Activated gamma-delta T cell treated with Interleukin-2 at 50 U/mL for 16 hours (primary cell): ENCODE results near the gene SLC12A9.
A peak's percentile ranks its signal among the peaks of the same experiment; 100 is the strongest.

Experiments used
- DNase-seq: peaks from one replicate; pipeline ENCODE4 v3.0.0-alpha.2; 2020

SLC12A9 gene

GRCh38 chr7:100864263-100864845, 11.8 kb downstream of the SLC12A9 start:
- no peak for DNase-seq

GRCh38 chr7:100865372-100865911, 12.9 kb downstream of the SLC12A9 start:
- no peak for DNase-seq

- peak; percentile 44 for DNase-seq
Observed at GRCh38 chr7:100865938-100866728, 13.6 kb downstream of the SLC12A9 start.

- DNase-seq, result no peak
Observed at GRCh38 chr7:100866729-100867039, 14.2 kb downstream of the SLC12A9 start.

- no peak for DNase-seq
Observed at GRCh38 chr7:100867040-100867775, 14.7 kb downstream of the SLC12A9 start, which contains the start of gene TRIP6. Gene TRIP6 (plus strand): TSS chr7:100867387. CDS start chr7:100867498, 111 bp downstream.

GRCh38 chr7:100867776-100868485, 15.4 kb downstream of the SLC12A9 start:
- no peak for DNase-seq

- DNase-seq, result no peak
Observed at GRCh38 chr7:100873599-100874299, 21.2 kb downstream of the SLC12A9 start.

GRCh38 chr7:100874300-100874576, 21.7 kb downstream of the SLC12A9 start:
- DNase-seq, result no peak

- peak; percentile 99 for DNase-seq
Observed at GRCh38 chr7:100874577-100875355, 22.3 kb downstream of the SLC12A9 start, which contains the start of gene SRRT. Gene SRRT (plus strand): TSS chr7:100875103. CDS start chr7:100875591, 488 bp downstream.

GRCh38 chr7:100875356-100875751, 22.8 kb downstream of the SLC12A9 start:
- no peak for DNase-seq

- DNase-seq, result no peak
Observed at GRCh38 chr7:100878013-100878412, 25.5 kb downstream of the SLC12A9 start.

- DNase-seq, result no peak
Observed at GRCh38 chr7:100878685-100879084, 26.2 kb downstream of the SLC12A9 start.

- DNase-seq, result no peak
Observed at GRCh38 chr7:100879685-100880261, 27.3 kb downstream of the SLC12A9 start.

- DNase-seq, result no peak
Observed at GRCh38 chr7:100880645-100881044, 28.1 kb downstream of the SLC12A9 start.

- DNase-seq, result no peak
Observed at GRCh38 chr7:100881136-100881535, 28.6 kb downstream of the SLC12A9 start.

- no peak for DNase-seq
Observed at GRCh38 chr7:100882201-100882600, 29.7 kb downstream of the SLC12A9 start.

- no peak for DNase-seq
Observed at GRCh38 chr7:100882785-100883526, 30.4 kb downstream of the SLC12A9 start.

GRCh38 chr7:100884736-100885439, 32.4 kb downstream of the SLC12A9 start:
- DNase-seq, result no peak

GRCh38 chr7:100885440-100886141, 33.1 kb downstream of the SLC12A9 start:
- no peak for DNase-seq
